Body of pancreas (tissue), 4 donors: Measurements from ENCODE around the gene LIN7A. TPM values are rescaled to one million over a fixed set of nuclear protein-coding genes. Genes with fewer than 3 reads are reported as not detected.

Source experiments
- ATAC-seq: fragments of 150-250 bp; one replicate; pipeline ENCODE4 v1.9.1; 2016
- DNase-seq, 4 donors: peaks; one replicate each; pipeline ENCODE4 v3.0.0-alpha.2; 2019
- H3K27ac ChIP-seq, 4 donors: fragments of 200-600 bp; sonication (generic); 1 replicate in 3 of 4; 2 replicates in 1 of 4; pipeline versions ENCODE4 v1.5.1 to v1.6.1; 2016 to 2019; ENCODE audit warnings: mild to moderate bottlenecking in 1 of 4, mixed read lengths in 1 of 4, moderate library complexity in 1 of 4
- H3K27me3 ChIP-seq, 2 donors: fragments of 200-600 bp; sonication (generic); one replicate each; pipeline ENCODE4 v1.6.0; 2016; ENCODE audit warnings: mild to moderate bottlenecking in 1 of 2
- H3K36me3 ChIP-seq, 2 donors: fragments of 200-600 bp; sonication (generic); replicated peaks in 1 of 2; 2 replicates each; pipeline ENCODE4 v1.5.1; 2016; ENCODE audit warnings: low read depth in 2 of 2; ENCODE audit not compliant: insufficient read depth in 1 of 2
- H3K4me1 ChIP-seq: fragments of 200-600 bp; sonication (generic); one replicate; pipeline ENCODE4 v1.6.0; 2016
- H3K4me3 ChIP-seq, 2 donors: fragments of 200-600 bp; sonication (generic); 1 replicate in 1 of 2; 2 replicates in 1 of 2; pipeline ENCODE4 v1.5.1; 2016 to 2019
- H3K9me3 ChIP-seq, 3 donors: fragments of 200-600 bp; sonication (generic); 1 replicate in 2 of 3; 2 replicates in 1 of 3; pipeline ENCODE4 v1.5.1; 2016
- POLR2A ChIP-seq, 3 donors: fragments of 450-650 bp; IDR thresholded peaks; one replicate each; pipeline ENCODE4 v1.6.1; 2016; ENCODE audit warnings: antibody characterized with exemption in 3 of 3, mild to moderate bottlenecking in 2 of 3
- WGBS, 2 donors: methylation state at CpG; one replicate each; pipeline ENCODE4 v1.1.5; 2017; 5-methylcytosine and 5-hydroxymethylcytosine counted together
- intact Hi-C: fragments of 100-400 bp; cut with DNase I; formaldehyde crosslinking; loops from one replicate; pipeline ENCODE4 v1.15.1; 2023
- total RNA-seq, 2 donors: library from RNA; depleted of rRNA; stranded (reverse); fragments of >200 nt; gene quantifications; one replicate each; pipeline ENCODE4 v1.1.0, GENCODE V29; 2016
- TF ChIP-seq, protein P1 (sequence below), 7 experiments: fragments of 450-650 bp in 4 of 7; fragments of 200-600 bp in 3 of 7; sonication (generic) in 3 of 7; IDR thresholded peaks; one replicate each; pipeline ENCODE4 v1.5.1; 2016 to 2019; ENCODE audit warnings: antibody characterized with exemption in 7 of 7

LIN7A gene
- total RNA-seq, 2 donors from 2014 or later: 0.66 to 1.0 TPM

GRCh38 chr12:80847575-80847974, 90.2 kb downstream of the LIN7A start:
- Histone ChIP-seq H3K36me3 (no peaks in the 10 kb centered on the region), H3K27me3 (no peaks in the 10 kb centered on the region), H3K9me3 (no peaks in the 10 kb centered on the region), H3K4me1 (no peaks in the 10 kb centered on the region), H3K27ac (no peak overlapping the region), H3K4me3 (no peak overlapping the region)
- TF ChIP-seq, protein P1, sequence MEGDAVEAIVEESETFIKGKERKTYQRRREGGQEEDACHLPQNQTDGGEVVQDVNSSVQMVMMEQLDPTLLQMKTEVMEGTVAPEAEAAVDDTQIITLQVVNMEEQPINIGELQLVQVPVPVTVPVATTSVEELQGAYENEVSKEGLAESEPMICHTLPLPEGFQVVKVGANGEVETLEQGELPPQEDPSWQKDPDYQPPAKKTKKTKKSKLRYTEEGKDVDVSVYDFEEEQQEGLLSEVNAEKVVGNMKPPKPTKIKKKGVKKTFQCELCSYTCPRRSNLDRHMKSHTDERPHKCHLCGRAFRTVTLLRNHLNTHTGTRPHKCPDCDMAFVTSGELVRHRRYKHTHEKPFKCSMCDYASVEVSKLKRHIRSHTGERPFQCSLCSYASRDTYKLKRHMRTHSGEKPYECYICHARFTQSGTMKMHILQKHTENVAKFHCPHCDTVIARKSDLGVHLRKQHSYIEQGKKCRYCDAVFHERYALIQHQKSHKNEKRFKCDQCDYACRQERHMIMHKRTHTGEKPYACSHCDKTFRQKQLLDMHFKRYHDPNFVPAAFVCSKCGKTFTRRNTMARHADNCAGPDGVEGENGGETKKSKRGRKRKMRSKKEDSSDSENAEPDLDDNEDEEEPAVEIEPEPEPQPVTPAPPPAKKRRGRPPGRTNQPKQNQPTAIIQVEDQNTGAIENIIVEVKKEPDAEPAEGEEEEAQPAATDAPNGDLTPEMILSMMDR (IDR thresholded peaks at IDR 0.05): no peak
- TF ChIP-seq POLR2A (IDR thresholded peaks at IDR 0.05): no peak
- ATAC-seq (no peak), DNase-seq (no peak)
- 70% methylated on average over 3 of the region's 3 CpGs for WGBS, 2 donors
- intact Hi-C loops: no loop called here

DNA sequence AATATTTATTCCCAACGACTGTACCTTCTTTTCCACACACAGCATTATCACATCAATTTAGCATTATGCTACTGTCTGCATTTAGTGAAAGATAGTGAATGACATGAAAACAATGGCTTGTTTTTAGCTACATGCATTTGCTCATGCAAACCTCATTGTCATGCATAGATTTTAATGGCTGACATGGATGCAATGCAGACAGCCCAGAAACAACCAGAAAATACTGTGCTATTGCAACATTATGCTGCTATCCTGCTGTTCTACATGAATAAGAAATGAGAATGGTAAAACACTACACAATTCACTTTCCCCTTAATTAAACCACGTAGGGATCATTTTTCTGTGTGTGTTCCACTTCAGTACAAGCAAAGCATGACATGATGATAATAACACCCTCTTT, 90.8 kb downstream of the LIN7A start:
- Histone ChIP-seq H3K36me3 (no peaks in the 10 kb centered on the region), H3K27me3 (no peaks in the 10 kb centered on the region), H3K9me3 (no peaks in the 10 kb centered on the region), H3K4me1 (no peaks in the 10 kb centered on the region), H3K27ac (no peak overlapping the region), H3K4me3 (no peak overlapping the region)
- no peak for ATAC-seq
- TF ChIP-seq, protein P1 (IDR thresholded peaks at IDR 0.05): no peak
- no peak for TF ChIP-seq POLR2A (IDR thresholded peaks at IDR 0.05)
- DNase-seq: no peak
- intact Hi-C loops: no loop called here
- WGBS, 2 donors: 47 to 51% methylated on average over 2 of the region's 2 CpGs

DNA sequence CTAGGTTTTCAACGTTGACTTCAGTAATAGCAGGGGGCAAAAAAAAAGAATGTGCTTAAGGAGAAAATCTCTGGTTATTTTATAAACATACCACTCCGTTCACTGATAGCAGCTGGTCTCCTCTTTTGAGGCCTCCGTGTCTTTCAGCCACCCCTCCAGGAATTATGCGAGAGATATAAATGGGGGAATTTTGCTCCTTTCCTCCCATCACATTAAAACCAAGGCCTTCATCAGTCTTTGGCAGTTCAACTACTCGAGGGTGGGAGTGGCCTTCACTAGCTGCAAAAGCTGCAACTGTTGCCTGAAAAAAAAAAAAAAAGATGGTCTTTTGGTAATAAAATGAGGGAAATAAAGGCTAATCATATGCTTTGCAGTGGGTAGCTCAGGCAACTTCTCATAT, 92.1 kb downstream of the LIN7A start:
- Histone ChIP-seq H3K27ac (no peak overlapping the region), H3K4me3 (no peak overlapping the region), H3K4me1 (no peaks in the 10 kb centered on the region), H3K9me3 (no peaks in the 10 kb centered on the region), H3K36me3 (no peaks in the 10 kb centered on the region), H3K27me3 (no peaks in the 10 kb centered on the region)
- no peak for TF ChIP-seq POLR2A (IDR thresholded peaks at IDR 0.05)
- TF ChIP-seq, protein P1 (IDR thresholded peaks at IDR 0.05): no peak
- ATAC-seq (no peak), DNase-seq (no peak)
- intact Hi-C loops: no loop called here
- 61 to 66% methylated on average over 5 of the region's 5 CpGs for WGBS, 2 donors

- H3K4me3 ChIP-seq: no peak overlapping the region
- H3K4me1 ChIP-seq: no peaks in the 10 kb centered on the region
- no peak overlapping the region for H3K27ac ChIP-seq
- ATAC-seq (no peak), DNase-seq (no peak)
- WGBS, 2 donors: 55 to 74% methylated on average over 1 of the region's 1 CpG
- H3K36me3 ChIP-seq: no peaks in the 10 kb centered on the region
- intact Hi-C loops: no loop called here
- H3K27me3 ChIP-seq: no peaks in the 10 kb centered on the region
- TF ChIP-seq POLR2A (IDR thresholded peaks at IDR 0.05): no peak
- TF ChIP-seq, protein P1 (IDR thresholded peaks at IDR 0.05): no peak
- no peaks in the 10 kb centered on the region for H3K9me3 ChIP-seq
Observed at GRCh38 chr12:80843969-80844368, 93.8 kb downstream of the LIN7A start.

- no peak overlapping the region for H3K4me3 ChIP-seq
- H3K4me1 ChIP-seq: peaks cover 5% of the 10 kb centered on the region
- no peak for TF ChIP-seq POLR2A (IDR thresholded peaks at IDR 0.05)
- TF ChIP-seq, protein P1 (IDR thresholded peaks at IDR 0.05): no peak
- no peak for ATAC-seq
- no peak overlapping the region for H3K27ac ChIP-seq
- intact Hi-C loops: no loop called here
- WGBS, 2 donors: 45 to 50% methylated on average over 1 of the region's 1 CpG
- no peaks in the 10 kb centered on the region for H3K27me3 ChIP-seq
- no peaks in the 10 kb centered on the region for H3K9me3 ChIP-seq
- no peak for DNase-seq
- no peaks in the 10 kb centered on the region for H3K36me3 ChIP-seq
Observed at GRCh38 chr12:80838708-80839107, 99.0 kb downstream of the LIN7A start.
